Endodermal cell (in vitro differentiated cells): ENCODE results near the gene THRA. TPM values are rescaled to one million over a fixed set of nuclear protein-coding genes. Genes with fewer than 3 reads are reported as not detected.

Source experiments
- DNase-seq: peaks from one replicate; pipeline ENCODE4 v3.0.0-alpha.2; 2017
- H3K27ac ChIP-seq: 2 replicates; pipeline ENCODE4 v1.5.1; 2013; ENCODE audit warnings: mild to moderate bottlenecking, low read depth, low read length, moderate library complexity
- H3K27me3 ChIP-seq: 2 replicates; pipeline ENCODE4 v1.6.1; 2013; ENCODE audit warnings: mild to moderate bottlenecking, low read length, moderate library complexity; ENCODE audit not compliant: insufficient read depth, control insufficient read depth, poor library complexity, severe bottlenecking
- H3K36me3 ChIP-seq: 2 replicates; pipeline ENCODE4 v1.7.0; 2013; ENCODE audit warnings: mild to moderate bottlenecking, low read length, moderate library complexity; ENCODE audit not compliant: control insufficient read depth, insufficient read depth
- H3K4me1 ChIP-seq: one replicate; pipeline ENCODE4 v1.7.0; 2013; ENCODE audit warnings: low read length; ENCODE audit not compliant: control insufficient read depth, insufficient read depth
- H3K4me3 ChIP-seq: 2 replicates; pipeline ENCODE4 v1.5.1; 2013; ENCODE audit warnings: mild to moderate bottlenecking, low read length, moderate library complexity
- H3K9ac ChIP-seq: 2 replicates; pipeline ENCODE4 v1.6.1; 2013; ENCODE audit warnings: mild to moderate bottlenecking, low read length, moderate library complexity; ENCODE audit not compliant: poor library complexity, severe bottlenecking; ENCODE audit errors: extremely low read depth
- H3K9me3 ChIP-seq: 2 replicates; pipeline ENCODE4 v1.6.1; 2013; ENCODE audit warnings: mild to moderate bottlenecking, low read length, moderate library complexity; ENCODE audit not compliant: control insufficient read depth
- H3K27ac Mint-ChIP-seq: 2 replicates; pipeline ENCODE4 v1.8.0; 2020; ENCODE audit warnings: mixed read lengths
- H3K27me3 Mint-ChIP-seq: 2 replicates; pipeline ENCODE4 v1.8.0; 2021; ENCODE audit warnings: mild to moderate bottlenecking, mixed read lengths; ENCODE audit not compliant: insufficient read depth
- H3K36me3 Mint-ChIP-seq: 2 replicates; pipeline ENCODE4 v1.8.0; 2020; ENCODE audit warnings: low read depth, mixed read lengths
- H3K4me1 Mint-ChIP-seq: 2 replicates; pipeline ENCODE4 v1.8.0; 2020; ENCODE audit warnings: mixed read lengths
- H3K4me3 Mint-ChIP-seq: 2 replicates; pipeline ENCODE4 v1.8.0; 2020; ENCODE audit warnings: mild to moderate bottlenecking, moderate library complexity, mixed read lengths
- H3K9me3 Mint-ChIP-seq: 2 replicates; pipeline ENCODE4 v1.8.0; 2020; ENCODE audit warnings: mild to moderate bottlenecking, mixed read lengths
- WGBS, 2 experiments: methylation state at CpG; one replicate each; pipeline versions ENCODE4 v1.1.5 to v1.1.7; 2013; ENCODE audit warnings: missing lambda C conversion rate in 2 of 2, mixed read lengths in 1 of 2; ENCODE audit not compliant: insufficient coverage in 1 of 2, insufficient read length in 1 of 2; 5-methylcytosine and 5-hydroxymethylcytosine counted together
- total RNA-seq, 2 donors: library from RNA; stranded (reverse); fragmentation: NEBNext Ultra II Directional in 1 of 2; extraction: Animal tissue kit (Norgen Biotek cat#: 25700) in 1 of 2; gene quantifications; 2 replicates in 1 of 2; 3 replicates in 1 of 2; pipeline ENCODE4 v1.2.1, GENCODE V29; 2021
- TF ChIP-seq, protein P1 (sequence below): fragments of 200-600 bp; sonication (generic); conservative IDR thresholded peaks from 2 replicates; pipeline ENCODE4 v1.5.0; 2021; ENCODE audit warnings: antibody characterized with exemption, mild to moderate bottlenecking

The THRA gene
- total RNA-seq, 2 donors from 2014 or later: 12.7 to 14.4 TPM

DNA sequence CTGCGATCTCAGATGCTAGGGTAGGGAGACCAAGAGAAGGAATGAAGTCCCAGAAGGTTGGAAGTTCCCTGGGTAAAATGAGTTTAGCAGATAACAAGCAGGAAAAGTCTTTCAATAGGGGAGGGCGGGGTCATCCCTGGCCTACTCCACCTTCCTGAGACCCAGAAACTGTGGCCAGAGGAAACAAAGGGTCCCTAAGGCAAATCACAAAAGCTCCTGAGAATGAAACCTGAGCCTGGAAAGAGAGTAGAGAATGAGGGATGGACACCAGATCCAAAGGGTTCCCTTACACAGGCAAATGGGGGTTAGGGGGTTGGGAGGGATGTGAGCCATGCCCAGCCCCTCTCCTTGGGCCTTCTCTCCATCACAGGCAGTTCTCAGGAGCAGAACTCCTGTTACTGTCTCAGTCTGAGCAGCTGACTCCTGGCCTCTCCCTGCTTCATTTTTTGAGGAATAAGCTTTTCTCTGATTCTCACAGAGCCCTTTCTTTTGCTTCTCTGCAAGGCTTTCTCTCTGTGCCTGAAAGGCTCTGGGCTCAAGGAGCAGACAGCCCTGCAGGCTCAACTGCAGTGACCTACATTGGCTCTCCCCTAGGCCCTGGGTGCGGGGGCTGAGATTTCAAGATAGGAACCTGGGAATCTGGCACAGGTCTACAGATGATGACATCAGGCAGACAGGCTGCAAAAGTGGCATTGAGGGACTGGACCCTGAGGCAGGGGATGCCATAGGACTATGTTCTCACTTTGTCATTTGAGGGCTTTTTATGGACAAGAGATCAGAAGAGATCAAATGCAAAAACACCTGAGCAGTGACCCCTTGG, 47.5 kb downstream of the THRA start:
- TF ChIP-seq, protein P1, sequence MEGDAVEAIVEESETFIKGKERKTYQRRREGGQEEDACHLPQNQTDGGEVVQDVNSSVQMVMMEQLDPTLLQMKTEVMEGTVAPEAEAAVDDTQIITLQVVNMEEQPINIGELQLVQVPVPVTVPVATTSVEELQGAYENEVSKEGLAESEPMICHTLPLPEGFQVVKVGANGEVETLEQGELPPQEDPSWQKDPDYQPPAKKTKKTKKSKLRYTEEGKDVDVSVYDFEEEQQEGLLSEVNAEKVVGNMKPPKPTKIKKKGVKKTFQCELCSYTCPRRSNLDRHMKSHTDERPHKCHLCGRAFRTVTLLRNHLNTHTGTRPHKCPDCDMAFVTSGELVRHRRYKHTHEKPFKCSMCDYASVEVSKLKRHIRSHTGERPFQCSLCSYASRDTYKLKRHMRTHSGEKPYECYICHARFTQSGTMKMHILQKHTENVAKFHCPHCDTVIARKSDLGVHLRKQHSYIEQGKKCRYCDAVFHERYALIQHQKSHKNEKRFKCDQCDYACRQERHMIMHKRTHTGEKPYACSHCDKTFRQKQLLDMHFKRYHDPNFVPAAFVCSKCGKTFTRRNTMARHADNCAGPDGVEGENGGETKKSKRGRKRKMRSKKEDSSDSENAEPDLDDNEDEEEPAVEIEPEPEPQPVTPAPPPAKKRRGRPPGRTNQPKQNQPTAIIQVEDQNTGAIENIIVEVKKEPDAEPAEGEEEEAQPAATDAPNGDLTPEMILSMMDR: no peak
- peak; percentile 71 for DNase-seq
- no peaks in the 10 kb centered on the region for H3K9me3 ChIP-seq
- Mint-ChIP-seq H3K36me3 (no peaks in the 10 kb centered on the region), H3K4me3 (no peak overlapping the region), H3K9me3 (no peaks in the 10 kb centered on the region), H3K27ac (no peak overlapping the region), H3K27me3 (peaks cover 90% of the 10 kb centered on the region), H3K4me1 (peaks cover 67% of the 10 kb centered on the region)
- H3K27me3 ChIP-seq: peaks cover 62% of the 10 kb centered on the region
- no peak overlapping the region for H3K4me3 ChIP-seq
- H3K9ac ChIP-seq: no peak overlapping the region
- H3K27ac ChIP-seq: peak overlapping the region; percentile 40
- peaks cover 18% of the 10 kb centered on the region for H3K4me1 ChIP-seq
- WGBS, 2 experiments: 80 to 89% methylated on average over 1 to 3 of the region's 3 CpGs
- no peaks in the 10 kb centered on the region for H3K36me3 ChIP-seq

DNA sequence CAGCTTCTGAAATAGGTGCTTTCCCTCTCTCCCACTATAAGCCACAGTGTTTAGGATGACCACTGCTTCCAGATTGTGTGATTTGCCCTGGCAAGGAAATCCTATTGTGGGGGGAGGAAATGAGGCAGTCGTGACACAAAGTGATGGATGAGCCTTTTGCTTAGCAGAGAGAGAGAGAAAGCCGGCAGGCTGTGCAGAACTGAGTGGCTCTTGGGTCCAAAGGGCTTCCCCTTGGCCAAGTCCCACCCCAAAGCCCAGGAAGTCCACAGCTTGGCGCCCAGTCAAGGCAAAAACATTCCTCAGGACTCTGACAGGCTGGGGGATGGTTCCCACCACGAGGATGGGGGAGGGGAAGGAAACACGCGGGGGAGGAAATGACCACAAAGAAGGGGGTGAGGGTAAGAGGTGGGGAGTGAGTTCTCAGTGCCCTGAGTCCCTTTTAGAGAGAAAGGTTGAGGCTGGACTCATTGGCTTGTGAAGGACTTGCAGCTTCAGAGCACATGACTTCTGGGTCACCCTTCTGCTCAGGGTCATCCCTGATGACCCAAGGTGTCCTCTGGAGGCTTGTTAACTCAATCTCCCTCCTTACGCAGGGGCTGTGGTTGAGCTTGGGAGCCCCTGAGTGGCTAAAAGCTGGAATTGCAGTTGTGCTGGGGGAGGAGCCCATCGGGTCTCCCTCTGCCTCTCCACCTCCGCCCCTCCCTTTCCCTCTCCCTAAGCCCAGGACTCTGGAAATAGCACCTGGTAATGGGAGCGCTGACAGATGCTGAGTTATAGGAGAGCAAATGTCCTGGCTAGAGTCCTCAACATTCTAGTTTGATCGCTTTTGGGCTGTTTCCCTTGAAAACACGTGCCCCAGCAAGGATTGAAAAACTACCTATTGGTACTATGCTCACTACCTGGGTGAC, 48.7 kb downstream of the THRA start:
- Histone ChIP-seq H3K4me3 (no peak overlapping the region), H3K9ac (no peak overlapping the region), H3K27ac (peak overlapping the region; percentile 66), H3K4me1 (peaks cover 18% of the 10 kb centered on the region), H3K36me3 (no peaks in the 10 kb centered on the region), H3K27me3 (peaks cover 62% of the 10 kb centered on the region), H3K9me3 (no peaks in the 10 kb centered on the region)
- H3K4me3 Mint-ChIP-seq: peak overlapping the region; percentile 24
- peak overlapping the region; percentile 35 for H3K27ac Mint-ChIP-seq
- H3K36me3 Mint-ChIP-seq: no peaks in the 10 kb centered on the region
- peaks cover 90% of the 10 kb centered on the region for H3K27me3 Mint-ChIP-seq
- 13 to 14% methylated on average over 4 to 12 of the region's 12 CpGs for WGBS, 2 experiments
- no peaks in the 10 kb centered on the region for H3K9me3 Mint-ChIP-seq
- peak; percentile 97 for DNase-seq
- H3K4me1 Mint-ChIP-seq: peaks cover 62% of the 10 kb centered on the region
- TF ChIP-seq, protein P1: peak; percentile 77

DNA sequence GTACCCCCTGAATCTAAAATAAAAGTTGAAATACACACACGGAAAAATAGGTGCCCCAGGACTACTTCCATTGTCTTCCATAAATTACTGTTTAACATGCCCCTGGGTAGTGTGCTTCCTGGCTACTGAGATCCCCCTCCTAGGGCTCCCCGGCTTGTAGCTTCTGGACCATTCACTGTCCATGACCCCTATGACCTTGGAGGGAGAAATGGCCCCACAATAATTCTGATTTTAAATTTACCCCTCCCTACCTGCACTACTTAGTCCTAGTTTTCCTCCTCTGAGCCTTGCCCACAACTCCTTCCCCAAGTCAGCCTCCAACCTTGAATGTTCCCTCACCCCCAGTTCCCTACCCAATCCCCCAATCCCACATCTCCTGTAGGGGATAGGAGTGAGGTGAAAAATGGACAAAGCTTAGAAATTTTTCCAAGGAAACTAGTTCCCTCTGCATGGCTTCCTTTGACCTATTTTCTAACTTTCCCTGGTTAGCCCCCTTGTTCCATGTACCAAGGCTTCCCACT, 49.5 kb downstream of the THRA start:
- H3K27ac Mint-ChIP-seq: peak overlapping the region; percentile 44
- whole genome bisulfite sequencing, 2 experiments: 31 to 42% methylated on average over 2 of the region's 2 CpGs

More for the DNA sequence above, 49.5 kb downstream of the THRA start:
- Mint-ChIP-seq H3K36me3 (no peaks in the 10 kb centered on the region), H3K9me3 (no peaks in the 10 kb centered on the region), H3K4me1 (peaks cover 55% of the 10 kb centered on the region), H3K4me3 (no peak overlapping the region), H3K27me3 (peaks cover 90% of the 10 kb centered on the region)
- Histone ChIP-seq H3K27me3 (peaks cover 62% of the 10 kb centered on the region), H3K4me3 (no peak overlapping the region), H3K9ac (no peak overlapping the region), H3K27ac (no peak overlapping the region), H3K4me1 (peaks cover 16% of the 10 kb centered on the region), H3K9me3 (no peaks in the 10 kb centered on the region), H3K36me3 (no peaks in the 10 kb centered on the region)
- TF ChIP-seq, protein P1: no peak
- DNase-seq: no peak
